ENCODE measurements around the gene PRRT2. TPM values are rescaled to one million over a fixed set of nuclear protein-coding genes. Genes with fewer than 3 reads are reported as not detected.
A peak's percentile ranks its signal among the peaks of the same experiment; 100 is the strongest.

Gene PRRT2
- total and polyA plus RNA-seq, 10 of the 15 experiments (the other 5 are each of a cell fraction or from before 2014, with no cell fraction given) = 0.08 to 0.49 (median 0.12) TPM; not detected in 4

- no peak for TF ChIP-seq USF1 (IDR thresholded peaks at IDR 0.05; ENCODE audit: borderline replicate concordance, extremely low read length, insufficient read depth, low read depth, low read length)
- TF ChIP-seq BRCA1 (IDR thresholded peaks at IDR 0.05; ENCODE audit: low read depth, low read length) = no peak
- TF ChIP-seq ZBTB33 (IDR thresholded peaks at IDR 0.05) = no peak
- no peak for TF ChIP-seq PAX8 (IDR thresholded peaks at IDR 0.05)
- TF ChIP-seq NFIC (IDR thresholded peaks at IDR 0.05; ENCODE audit: low read depth, low read length) = no peak
- peak; percentile 66 for TF ChIP-seq JUNB (IDR thresholded peaks at IDR 0.05)
- TF ChIP-seq RUNX3 (IDR thresholded peaks at IDR 0.05; ENCODE audit: low read length) = peak; percentile 91
- TF ChIP-seq ZNF24 (IDR thresholded peaks at IDR 0.05) = no peak
- TF ChIP-seq EED (IDR thresholded peaks at IDR 0.05; ENCODE audit: low read depth) = no peak
- no peak for TF ChIP-seq KAT2A (conservative IDR thresholded peaks at IDR 0.05; ENCODE audit: control insufficient read depth, low read depth, low read length)
Measured at GRCh38 chr16:29825145-29826044, 13.4 kb downstream of the PRRT2 start (continued).

All from GM12878 (cell line).